Activated CD8-positive, alpha-beta memory T cell treated with anti-CD3 and anti-CD28 coated beads, Interleukin-2, amount 50 U/mL, for 1 hour (primary cell): ENCODE results near the gene UGT2B10.

Source experiments
- DNase-seq: peaks from one replicate; pipeline ENCODE4 v3.0.0-alpha.2; 2020; ENCODE audit errors: extremely low read depth

Gene UGT2B10

GRCh38 chr4:68871809-68872642 lies 56.2 kb downstream of the UGT2B10 start:
- DNase-seq = no peak

GRCh38 chr4:68872643-68873502 lies 57.1 kb downstream of the UGT2B10 start:
- DNase-seq = no peak

- no peak for DNase-seq
Observed at GRCh38 chr4:68874507-68874906, 58.7 kb downstream of the UGT2B10 start.

- no peak for DNase-seq
Observed at GRCh38 chr4:68877555-68877954, 61.8 kb downstream of the UGT2B10 start.

- DNase-seq = no peak
Observed at GRCh38 chr4:68878048-68878447, 62.3 kb downstream of the UGT2B10 start.
